Endothelial cell of umbilical vein (primary cell): ENCODE measurements around the gene CTU2.

Source experiments
- CTCF ChIP-seq, 2 donors: IDR thresholded peaks; 1 replicate in 1 of 2; 2 replicates in 1 of 2; pipeline ENCODE4 v1.5.1; 2011; ENCODE audit warnings: low read length in 2 of 2, mild to moderate bottlenecking in 2 of 2, moderate library complexity in 2 of 2, control low read depth in 1 of 2, inconsistent platforms in 1 of 2, low read depth in 1 of 2; ENCODE audit not compliant: insufficient read depth in 1 of 2; ENCODE audit errors: extremely low read depth in 1 of 2
- EZH2 ChIP-seq: IDR thresholded peaks from 2 replicates; pipeline ENCODE4 v1.6.1; 2012; ENCODE audit warnings: borderline replicate concordance, low read depth, mild to moderate bottlenecking, moderate library complexity, low read length, inconsistent platforms; ENCODE audit not compliant: severe bottlenecking
- POLR2A ChIP-seq: IDR thresholded peaks from 2 replicates; pipeline ENCODE4 v1.6.1; 2012; ENCODE audit warnings: low read depth, mild to moderate bottlenecking, control low read depth, low read length
- POLR2AphosphoS5 ChIP-seq: IDR thresholded peaks from 2 replicates; pipeline ENCODE4 v1.6.1; 2012; ENCODE audit warnings: low read depth, mild to moderate bottlenecking, control low read depth, low read length, moderate library complexity; ENCODE audit not compliant: insufficient read depth

GRCh38 chr16:88665148-88665547 is 41.2 kb upstream of the CTU2 start:
- no peak for TF ChIP-seq POLR2A
- no peak for TF ChIP-seq POLR2AphosphoS5
- no peak for TF ChIP-seq EZH2
- TF ChIP-seq CTCF (IDR thresholded peaks at IDR 0.05; ENCODE audit: extremely low read depth in 1 of 2, insufficient read depth in 1 of 2, low read depth in 1 of 2, low read length in 2 of 2) = no peak
